ENCODE measurements around the gene CD207.

CD207 gene

GRCh38 chr2:70852824-70853223, 17.2 kb upstream of the CD207 start:
- Histone ChIP-seq H3K4me3 (ENCODE audit: extremely low read depth, insufficient read depth, low read length, poor library complexity, severe bottlenecking) (no peak overlapping the region), H3K4me1 (ENCODE audit: control insufficient read depth, insufficient read depth, low read length, poor library complexity, severe bottlenecking) (no peaks in the 10 kb centered on the region), H3K9me3 (ENCODE audit: control insufficient read depth, low read length) (no peaks in the 10 kb centered on the region), H3K36me3 (ENCODE audit: control insufficient read depth, insufficient read depth, low read length) (no peaks in the 10 kb centered on the region), H3K27ac (ENCODE audit: low read depth, low read length, severe bottlenecking) (no peak overlapping the region)
- WGBS, 2 experiments (ENCODE audit: insufficient coverage in 2 of 2), result no CpG with 5 or more reads among the region's 1 CpG

GRCh38 chr2:70851704-70852103, 16.1 kb upstream of the CD207 start:
- no peak overlapping the region for H3K27ac ChIP-seq (ENCODE audit: low read depth, low read length, severe bottlenecking)
- H3K4me1 ChIP-seq (ENCODE audit: control insufficient read depth, insufficient read depth, low read length, poor library complexity, severe bottlenecking), result no peaks in the 10 kb centered on the region
- 45 to 76% methylated on average over 2 to 3 of the region's 4 CpGs for WGBS, 2 experiments (ENCODE audit: insufficient coverage in 2 of 2)
- H3K36me3 ChIP-seq (ENCODE audit: control insufficient read depth, insufficient read depth, low read length), result no peaks in the 10 kb centered on the region
- H3K9me3 ChIP-seq (ENCODE audit: control insufficient read depth, low read length), result no peaks in the 10 kb centered on the region
- no peak overlapping the region for H3K4me3 ChIP-seq (ENCODE audit: extremely low read depth, insufficient read depth, low read length, poor library complexity, severe bottlenecking)

- H3K4me3 ChIP-seq (ENCODE audit: extremely low read depth, insufficient read depth, low read length, poor library complexity, severe bottlenecking), result no peak overlapping the region
- H3K9me3 ChIP-seq (ENCODE audit: control insufficient read depth, low read length), result no peaks in the 10 kb centered on the region
- H3K4me1 ChIP-seq (ENCODE audit: control insufficient read depth, insufficient read depth, low read length, poor library complexity, severe bottlenecking), result no peaks in the 10 kb centered on the region
- WGBS, 2 experiments (ENCODE audit: insufficient coverage in 2 of 2), result 80 to 92% methylated on average over 1 of the region's 2 CpGs
- no peaks in the 10 kb centered on the region for H3K36me3 ChIP-seq (ENCODE audit: control insufficient read depth, insufficient read depth, low read length)
- H3K27ac ChIP-seq (ENCODE audit: low read depth, low read length, severe bottlenecking), result no peak overlapping the region
Measured at GRCh38 chr2:70850925-70851324, 15.3 kb upstream of the CD207 start.

- WGBS, 2 experiments (ENCODE audit: insufficient coverage in 2 of 2), result 88 to 94% methylated on average over 5 to 7 of the region's 7 CpGs
- Histone ChIP-seq H3K4me3 (ENCODE audit: extremely low read depth, insufficient read depth, low read length, poor library complexity, severe bottlenecking) (no peak overlapping the region), H3K36me3 (ENCODE audit: control insufficient read depth, insufficient read depth, low read length) (no peaks in the 10 kb centered on the region), H3K4me1 (ENCODE audit: control insufficient read depth, insufficient read depth, low read length, poor library complexity, severe bottlenecking) (no peaks in the 10 kb centered on the region), H3K27ac (ENCODE audit: low read depth, low read length, severe bottlenecking) (no peak overlapping the region), H3K9me3 (ENCODE audit: control insufficient read depth, low read length) (no peaks in the 10 kb centered on the region)
Measured at GRCh38 chr2:70842401-70842800, 6.8 kb upstream of the CD207 start.

GRCh38 chr2:70837980-70838925, 2.6 kb upstream of the CD207 start:
- Histone ChIP-seq H3K4me1 (ENCODE audit: control insufficient read depth, insufficient read depth, low read length, poor library complexity, severe bottlenecking) (no peaks in the 10 kb centered on the region), H3K36me3 (ENCODE audit: control insufficient read depth, insufficient read depth, low read length) (no peaks in the 10 kb centered on the region), H3K27ac (ENCODE audit: low read depth, low read length, severe bottlenecking) (no peak overlapping the region), H3K9me3 (ENCODE audit: control insufficient read depth, low read length) (no peaks in the 10 kb centered on the region), H3K4me3 (ENCODE audit: extremely low read depth, insufficient read depth, low read length, poor library complexity, severe bottlenecking) (no peak overlapping the region)
- 89% methylated on average over 5 to 7 of the region's 10 CpGs for WGBS, 2 experiments (ENCODE audit: insufficient coverage in 2 of 2)

- H3K36me3 ChIP-seq (ENCODE audit: control insufficient read depth, insufficient read depth, low read length), result no peaks in the 10 kb centered on the region
- H3K4me1 ChIP-seq (ENCODE audit: control insufficient read depth, insufficient read depth, low read length, poor library complexity, severe bottlenecking), result no peaks in the 10 kb centered on the region
- no peak overlapping the region for H3K27ac ChIP-seq (ENCODE audit: low read depth, low read length, severe bottlenecking)
- no peaks in the 10 kb centered on the region for H3K9me3 ChIP-seq (ENCODE audit: control insufficient read depth, low read length)
- 85 to 89% methylated on average over 3 to 4 of the region's 4 CpGs for WGBS, 2 experiments (ENCODE audit: insufficient coverage in 2 of 2)
- H3K4me3 ChIP-seq (ENCODE audit: extremely low read depth, insufficient read depth, low read length, poor library complexity, severe bottlenecking), result no peak overlapping the region
Measured at GRCh38 chr2:70834881-70835280, 735 bp downstream of the CD207 start.

GRCh38 chr2:70834106-70834505, 1.5 kb downstream of the CD207 start:
- Histone ChIP-seq H3K36me3 (ENCODE audit: control insufficient read depth, insufficient read depth, low read length) (no peaks in the 10 kb centered on the region), H3K27ac (ENCODE audit: low read depth, low read length, severe bottlenecking) (no peak overlapping the region), H3K9me3 (ENCODE audit: control insufficient read depth, low read length) (no peaks in the 10 kb centered on the region), H3K4me3 (ENCODE audit: extremely low read depth, insufficient read depth, low read length, poor library complexity, severe bottlenecking) (no peak overlapping the region), H3K4me1 (ENCODE audit: control insufficient read depth, insufficient read depth, low read length, poor library complexity, severe bottlenecking) (peaks cover 6% of the 10 kb centered on the region)
- WGBS, 2 experiments (ENCODE audit: insufficient coverage in 2 of 2), result 83% methylated on average over 2 of the region's 2 CpGs; no CpG with 5 or more reads in 1 of the 2 experiments

- Histone ChIP-seq H3K4me3 (ENCODE audit: extremely low read depth, insufficient read depth, low read length, poor library complexity, severe bottlenecking) (no peak overlapping the region), H3K27ac (ENCODE audit: low read depth, low read length, severe bottlenecking) (no peak overlapping the region), H3K36me3 (ENCODE audit: control insufficient read depth, insufficient read depth, low read length) (no peaks in the 10 kb centered on the region), H3K4me1 (ENCODE audit: control insufficient read depth, insufficient read depth, low read length, poor library complexity, severe bottlenecking) (peaks cover 8% of the 10 kb centered on the region), H3K9me3 (ENCODE audit: control insufficient read depth, low read length) (no peaks in the 10 kb centered on the region)
- WGBS, 2 experiments (ENCODE audit: insufficient coverage in 2 of 2), result 67 to 80% methylated on average over 1 of the region's 1 CpG
Measured at GRCh38 chr2:70833246-70833645, 2.4 kb downstream of the CD207 start.

- Histone ChIP-seq H3K4me1 (ENCODE audit: control insufficient read depth, insufficient read depth, low read length, poor library complexity, severe bottlenecking) (peaks cover 8% of the 10 kb centered on the region), H3K9me3 (ENCODE audit: control insufficient read depth, low read length) (no peaks in the 10 kb centered on the region), H3K4me3 (ENCODE audit: extremely low read depth, insufficient read depth, low read length, poor library complexity, severe bottlenecking) (no peak overlapping the region), H3K36me3 (ENCODE audit: control insufficient read depth, insufficient read depth, low read length) (no peaks in the 10 kb centered on the region), H3K27ac (ENCODE audit: low read depth, low read length, severe bottlenecking) (no peak overlapping the region)
- WGBS, 2 experiments (ENCODE audit: insufficient coverage in 2 of 2), result 76% methylated on average over 2 of the region's 2 CpGs; no CpG with 5 or more reads in 1 of the 2 experiments
Measured at GRCh38 chr2:70832386-70832785, 3.2 kb downstream of the CD207 start.

GRCh38 chr2:70831861-70832260, 3.8 kb downstream of the CD207 start:
- H3K27ac ChIP-seq (ENCODE audit: low read depth, low read length, severe bottlenecking), result no peak overlapping the region
- WGBS, 2 experiments (ENCODE audit: insufficient coverage in 2 of 2), result 90% methylated on average over 5 to 6 of the region's 6 CpGs
- H3K36me3 ChIP-seq (ENCODE audit: control insufficient read depth, insufficient read depth, low read length), result no peaks in the 10 kb centered on the region
- no peaks in the 10 kb centered on the region for H3K9me3 ChIP-seq (ENCODE audit: control insufficient read depth, low read length)
- no peak overlapping the region for H3K4me3 ChIP-seq (ENCODE audit: extremely low read depth, insufficient read depth, low read length, poor library complexity, severe bottlenecking)
- H3K4me1 ChIP-seq (ENCODE audit: control insufficient read depth, insufficient read depth, low read length, poor library complexity, severe bottlenecking), result peaks cover 8% of the 10 kb centered on the region

GRCh38 chr2:70830366-70830765, 5.2 kb downstream of the CD207 start:
- Histone ChIP-seq H3K9me3 (ENCODE audit: control insufficient read depth, low read length) (no peaks in the 10 kb centered on the region), H3K4me1 (ENCODE audit: control insufficient read depth, insufficient read depth, low read length, poor library complexity, severe bottlenecking) (peaks cover 8% of the 10 kb centered on the region), H3K4me3 (ENCODE audit: extremely low read depth, insufficient read depth, low read length, poor library complexity, severe bottlenecking) (no peak overlapping the region), H3K36me3 (ENCODE audit: control insufficient read depth, insufficient read depth, low read length) (no peaks in the 10 kb centered on the region), H3K27ac (ENCODE audit: low read depth, low read length, severe bottlenecking) (no peak overlapping the region)
- WGBS, 2 experiments (ENCODE audit: insufficient coverage in 2 of 2), result 78 to 87% methylated on average over 5 of the region's 5 CpGs

Measured in mesodermal cell (in vitro differentiated cells).